Eye (tissue), 1 donor: ENCODE data around the gene NRCAM.

Experiments
- DNase-seq: peaks from one replicate; pipeline ENCODE4 v3.0.0-alpha.2; 2015

NRCAM gene

GRCh38 chr7:108335269-108335918 lies 120.8 kb downstream of the NRCAM start:
- peak; percentile 67 for DNase-seq

- DNase-seq = no peak
Measured at GRCh38 chr7:108332937-108333336, 123.3 kb downstream of the NRCAM start.

GRCh38 chr7:108331971-108332370 lies 124.3 kb downstream of the NRCAM start:
- DNase-seq = no peak

- peak; percentile 72 for DNase-seq
Measured at GRCh38 chr7:108330227-108330626, 126.0 kb downstream of the NRCAM start.

GRCh38 chr7:108329514-108329913 lies 126.7 kb downstream of the NRCAM start:
- DNase-seq = peak; percentile 26

- peak; percentile 36 for DNase-seq
Measured at GRCh38 chr7:108328174-108328651, 128.0 kb downstream of the NRCAM start.

GRCh38 chr7:108327353-108327752 lies 128.9 kb downstream of the NRCAM start:
- no peak for DNase-seq

GRCh38 chr7:108326938-108327337 lies 129.3 kb downstream of the NRCAM start:
- no peak for DNase-seq

GRCh38 chr7:108324053-108325038 lies 131.9 kb downstream of the NRCAM start:
- DNase-seq = no peak

- DNase-seq = no peak
Measured at GRCh38 chr7:108322925-108323832, 133.1 kb downstream of the NRCAM start.

GRCh38 chr7:108322046-108322445 lies 134.2 kb downstream of the NRCAM start:
- DNase-seq = no peak

- DNase-seq = no peak
Measured at GRCh38 chr7:108321359-108321758, 134.9 kb downstream of the NRCAM start.

GRCh38 chr7:108316708-108317107 lies 139.5 kb downstream of the NRCAM start:
- DNase-seq = no peak

GRCh38 chr7:108314551-108314950 lies 141.7 kb downstream of the NRCAM start:
- no peak for DNase-seq

- no peak for DNase-seq
Measured at GRCh38 chr7:108314049-108314448, 142.2 kb downstream of the NRCAM start.

- no peak for DNase-seq
Measured at GRCh38 chr7:108313086-108313485, 143.2 kb downstream of the NRCAM start.

- no peak for DNase-seq
Measured at GRCh38 chr7:108311446-108312168, 144.6 kb downstream of the NRCAM start.

- no peak for DNase-seq
Measured at GRCh38 chr7:108310351-108310750, 145.9 kb downstream of the NRCAM start.

- DNase-seq = no peak
Measured at GRCh38 chr7:108308903-108309302, 147.3 kb downstream of the NRCAM start.

- DNase-seq = no peak
Measured at GRCh38 chr7:108308276-108308675, 148.0 kb downstream of the NRCAM start.

GRCh38 chr7:108307595-108307994 lies 148.6 kb downstream of the NRCAM start:
- peak; percentile 42 for DNase-seq

GRCh38 chr7:108307194-108307593 lies 149.0 kb downstream of the NRCAM start:
- no peak for DNase-seq
